Melanocyte of skin (primary cell): Measurements from ENCODE around the gene TEX264. TPM values are rescaled to one million over a fixed set of nuclear protein-coding genes. Genes with fewer than 3 reads are reported as not detected.

Experiments used
- small RNA-seq, 2 donors: library from RNA; depleted of rRNA; stranded (forward); fragments of <200 nt; gene quantifications; one replicate each; pipeline ENCODE3, GENCODE V24; 2012
- total RNA-seq, 2 donors: library from RNA; depleted of rRNA; stranded (reverse); fragments of >200 nt; gene quantifications; 2 replicates each; pipeline ENCODE4 v1.2.3, GENCODE V29; 2012

TEX264 gene, protein sequence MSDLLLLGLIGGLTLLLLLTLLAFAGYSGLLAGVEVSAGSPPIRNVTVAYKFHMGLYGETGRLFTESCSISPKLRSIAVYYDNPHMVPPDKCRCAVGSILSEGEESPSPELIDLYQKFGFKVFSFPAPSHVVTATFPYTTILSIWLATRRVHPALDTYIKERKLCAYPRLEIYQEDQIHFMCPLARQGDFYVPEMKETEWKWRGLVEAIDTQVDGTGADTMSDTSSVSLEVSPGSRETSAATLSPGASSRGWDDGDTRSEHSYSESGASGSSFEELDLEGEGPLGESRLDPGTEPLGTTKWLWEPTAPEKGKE
- total RNA-seq: 10 to 100 TPM; 77.3 to 78.1 TPM

GRCh38 chr3:51670823-51671733 is at the start of gene TEX264:
TSS of gene TEX264 (plus strand) at chr3:51671252. CDS start at chr3:51674305, 3,053 bp downstream.

DNA sequence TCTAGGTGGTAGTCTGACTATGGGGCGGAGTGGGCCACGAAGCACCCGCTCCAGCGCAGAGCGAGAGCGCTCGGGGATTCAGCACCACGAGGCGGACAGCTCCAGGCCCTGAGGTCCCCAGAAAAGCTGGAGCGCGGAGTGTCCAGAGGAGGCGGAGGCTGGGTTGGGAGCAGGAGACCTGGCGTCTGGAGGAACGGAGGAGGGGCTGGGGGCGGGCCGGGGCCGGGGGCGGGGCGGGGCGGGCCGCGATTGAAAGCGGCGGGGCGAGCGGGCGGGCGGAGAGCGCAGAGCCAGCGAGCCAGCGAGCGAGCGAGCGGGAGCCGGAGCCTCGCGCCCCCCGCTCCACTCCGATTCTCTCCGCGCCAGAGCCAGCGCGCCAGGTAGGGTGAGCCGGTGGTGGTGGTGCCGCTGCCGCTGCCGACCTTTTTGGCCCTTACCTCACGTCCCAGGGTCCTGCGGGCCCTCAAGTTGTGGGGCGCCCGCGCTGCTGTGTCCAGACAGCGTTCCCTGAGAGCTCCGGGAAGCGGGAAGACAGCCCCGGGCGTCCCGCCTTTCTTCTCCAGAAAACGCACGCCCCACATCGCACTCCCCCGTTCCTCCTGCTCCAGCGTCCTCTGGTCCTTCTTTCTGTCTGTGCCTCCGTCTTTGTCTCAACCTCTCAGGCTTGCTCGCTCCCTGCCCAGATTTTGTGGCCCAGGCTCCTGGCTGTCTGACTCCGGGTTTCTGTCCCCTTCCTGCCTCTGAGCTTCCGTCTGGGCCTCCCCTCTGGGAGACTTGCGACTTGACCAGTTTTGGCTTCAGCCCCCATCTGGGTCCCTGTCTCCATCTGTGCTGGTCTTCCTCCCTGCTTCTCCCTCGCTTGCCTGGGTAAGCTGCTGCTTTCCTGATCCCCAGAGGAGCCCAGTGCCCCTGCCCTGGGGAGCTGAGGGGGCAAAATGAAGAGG is 36.0 kb downstream of the TEX264 start, which contains the start of gene GRM2:
Gene GRM2, plus strand, starts transcription at position 281 of the 944 bp plus-strand sequence. CDS start 1,916 bp downstream, outside the sequence.

Small RNA genes within 50 kb of the gene (small RNA-seq; reads per million reads assigned to genes)
- gene RNA5SP132: 16.5 to 44.1 reads per million in 2 donors

Other genes with a start within 250 kb of the TEX264 start
- 10 to 100 TPM; 12.4 to 16.3 TPM for gene DCAF1, start 171.2 kb upstream of the TEX264 start, total RNA-seq
- gene RAD54L2, start 132.5 kb upstream of the TEX264 start, total RNA-seq: 10 to 100 TPM; 30.6 to 31.0 TPM
- under 1 TPM; under 0.01 TPM for gene GRM2, start 35.8 kb downstream of the TEX264 start, total RNA-seq
- gene IQCF6, start 108.0 kb downstream of the TEX264 start, total RNA-seq: not detected
- not detected for gene IQCF2, start 190.4 kb downstream of the TEX264 start, total RNA-seq
- not detected for gene IQCF5, start 204.3 kb downstream of the TEX264 start, total RNA-seq
- gene IQCF1, start 232.1 kb downstream of the TEX264 start, total RNA-seq: not detected